Activated naive CD4-positive, alpha-beta T cell treated with anti-CD3 and anti-CD28 coated beads, Interleukin-2, amount 50 U/mL, for 72 hours (primary cell): Measurements from ENCODE around the gene GALNT2. TPM values are rescaled to one million over a fixed set of nuclear protein-coding genes. Genes with fewer than 3 reads are reported as not detected.

Experiments
- ATAC-seq, 2 donors: fragments of 150-1000 bp; cut with Tn5 transposase; 2 replicates each; pipeline ENCODE4 v1.10.0; 2021; ENCODE audit warnings: mild to moderate bottlenecking in 2 of 2, moderate library complexity in 2 of 2
- DNase-seq, 2 donors: peaks; one replicate each; pipeline ENCODE4 v3.0.0; 2021 to 2022; ENCODE audit warnings: low spot score in 2 of 2
- H3K27ac Mint-ChIP-seq, 2 donors: one replicate each; pipeline ENCODE4 v1.8.0; 2022; ENCODE audit warnings: mild to moderate bottlenecking in 2 of 2, mixed read lengths in 2 of 2
- H3K36me3 Mint-ChIP-seq, 2 donors: one replicate each; pipeline ENCODE4 v1.8.0; 2022; ENCODE audit warnings: mixed read lengths in 2 of 2
- H3K9me3 Mint-ChIP-seq, 2 donors: one replicate each; pipeline ENCODE4 v1.8.0; 2022; ENCODE audit warnings: mixed read lengths in 2 of 2
- total RNA-seq, 2 donors: library from RNA; stranded (reverse); gene quantifications; one replicate each; pipeline ENCODE4 v1.2.3, GENCODE V29; 2022

GALNT2 gene
- total RNA-seq, 2 donors from 2014 or later, result 58.9 to 88.0 TPM

- Mint-ChIP-seq H3K27ac (no peak overlapping the region), H3K9me3 (peaks cover 0 to 4% of the 10 kb centered on the region in 2 donors), H3K36me3 (peaks cover 0 to 5% of the 10 kb centered on the region in 2 donors)
- DNase-seq (no peak), ATAC-seq (no peak)
Observed at GRCh38 chr1:230047114-230047865, 19.7 kb upstream of the GALNT2 start.

DNA sequence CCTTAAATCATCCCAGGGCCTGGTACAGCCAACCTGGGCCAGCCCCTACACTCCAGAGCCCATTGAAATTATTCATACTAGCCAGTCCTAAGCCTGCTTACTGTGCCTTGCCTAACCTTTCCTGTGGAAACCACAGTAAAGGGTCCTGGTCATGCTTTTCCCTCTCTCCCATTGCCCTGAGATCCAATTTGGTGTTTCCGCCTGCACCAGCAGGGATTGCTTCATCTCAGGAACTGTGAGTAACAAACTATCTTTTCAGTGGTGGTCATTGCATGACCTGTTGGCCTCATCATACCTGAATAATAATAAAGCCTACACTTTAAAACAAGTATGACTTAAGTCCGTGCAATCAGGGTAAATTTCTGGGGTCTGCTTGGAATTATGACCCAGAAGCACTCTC is 18.7 kb upstream of the GALNT2 start:
- DNase-seq, result no peak
- no peak for ATAC-seq
- Mint-ChIP-seq H3K36me3 (peaks cover 0 to 5% of the 10 kb centered on the region in 2 donors), H3K9me3 (peaks cover 0 to 9% of the 10 kb centered on the region in 2 donors), H3K27ac (no peak overlapping the region)

- ATAC-seq (no peak), DNase-seq (no peak)
- peaks cover 0 to 9% of the 10 kb centered on the region in 2 donors for H3K9me3 Mint-ChIP-seq
- H3K27ac Mint-ChIP-seq, result no peak overlapping the region
- peaks cover 0 to 5% of the 10 kb centered on the region in 2 donors for H3K36me3 Mint-ChIP-seq
Observed at GRCh38 chr1:230048922-230049321, 18.1 kb upstream of the GALNT2 start.

DNA sequence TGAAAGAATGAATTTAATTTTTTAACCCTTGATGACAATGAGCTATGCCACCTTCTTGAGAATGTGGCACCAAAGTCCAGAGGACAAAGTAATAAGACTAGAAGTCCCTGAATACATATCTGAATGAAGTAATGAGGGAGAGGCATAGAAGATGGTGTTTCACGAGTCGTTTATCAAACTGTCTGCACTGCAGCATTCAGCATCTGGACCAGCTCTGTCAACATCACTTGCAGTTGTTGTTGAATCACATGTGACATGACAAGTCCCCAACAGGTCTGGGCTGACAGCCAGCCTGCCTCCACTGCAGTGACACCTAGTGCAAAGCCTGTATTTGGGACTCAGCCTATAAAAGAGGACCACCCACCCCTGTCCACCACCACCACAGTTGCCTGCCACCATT is 17.3 kb upstream of the GALNT2 start:
- ATAC-seq, result no peak
- Mint-ChIP-seq H3K9me3 (peaks cover 0 to 9% of the 10 kb centered on the region in 2 donors), H3K36me3 (peaks cover 0 to 5% of the 10 kb centered on the region in 2 donors), H3K27ac (no peak overlapping the region)
- DNase-seq, result no peak

DNA sequence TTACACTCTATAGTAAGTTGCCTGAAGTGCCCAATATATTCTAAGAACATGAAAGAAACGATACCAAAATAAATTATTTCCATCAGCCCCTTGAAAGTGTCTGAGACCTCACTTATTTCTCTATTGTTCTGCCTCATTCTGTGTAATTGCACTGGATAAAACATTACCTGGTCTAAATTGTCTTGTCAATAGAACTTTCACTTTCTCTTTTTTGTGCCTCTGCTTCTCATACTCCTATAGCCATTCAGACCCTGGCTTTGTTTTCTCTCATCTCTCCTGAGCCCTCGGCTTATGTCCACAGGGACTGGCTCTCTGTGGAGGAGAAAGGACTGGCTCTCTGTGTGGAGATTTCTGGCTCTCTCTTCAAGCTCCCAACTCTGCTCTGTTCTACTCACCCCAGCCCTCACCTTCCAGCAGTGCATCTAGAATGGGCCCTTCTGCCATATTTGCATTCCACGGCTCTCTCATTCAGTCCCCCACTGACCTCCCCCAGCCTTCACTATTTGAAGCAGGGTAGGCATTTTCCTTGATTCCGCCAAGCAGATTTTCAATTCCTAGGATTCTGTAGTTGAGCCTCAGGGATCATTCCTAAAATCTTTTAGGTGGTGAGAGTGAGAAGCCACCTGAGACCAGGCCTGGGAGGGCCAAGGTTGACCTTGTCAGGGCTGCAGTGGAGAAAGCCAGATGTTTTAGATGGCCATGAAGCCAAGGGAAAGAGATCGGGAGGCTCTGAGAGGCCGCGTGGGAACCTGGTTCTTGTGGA is 15.9 kb upstream of the GALNT2 start:
- peaks cover 0 to 9% of the 10 kb centered on the region in 2 donors for H3K9me3 Mint-ChIP-seq
- ATAC-seq (no peak), DNase-seq (no peak)
- H3K27ac Mint-ChIP-seq, result no peak overlapping the region
- peaks cover 0 to 5% of the 10 kb centered on the region in 2 donors for H3K36me3 Mint-ChIP-seq

- Mint-ChIP-seq H3K9me3 (peaks cover 0 to 9% of the 10 kb centered on the region in 2 donors), H3K36me3 (peaks cover 0 to 5% of the 10 kb centered on the region in 2 donors), H3K27ac (peak overlapping the region in 1 of 2 donors; percentile 26)
- no peak for DNase-seq
- no peak for ATAC-seq
Observed at GRCh38 chr1:230052018-230052417, 15.0 kb upstream of the GALNT2 start.

- H3K36me3 Mint-ChIP-seq, result peaks cover 0 to 5% of the 10 kb centered on the region in 2 donors
- no peak overlapping the region for H3K27ac Mint-ChIP-seq
- peaks cover 0 to 9% of the 10 kb centered on the region in 2 donors for H3K9me3 Mint-ChIP-seq
- DNase-seq (no peak), ATAC-seq (no peak)
Observed at GRCh38 chr1:230052665-230053064, 14.4 kb upstream of the GALNT2 start.

GRCh38 chr1:230054092-230054749 is 12.8 kb upstream of the GALNT2 start:
- Mint-ChIP-seq H3K27ac (no peak overlapping the region), H3K9me3 (peaks cover 0 to 9% of the 10 kb centered on the region in 2 donors), H3K36me3 (peaks cover 0 to 5% of the 10 kb centered on the region in 2 donors)
- ATAC-seq, result no peak
- DNase-seq, result no peak

- no peak for DNase-seq
Observed at GRCh38 chr1:230056098-230056497, 10.9 kb upstream of the GALNT2 start.

DNA sequence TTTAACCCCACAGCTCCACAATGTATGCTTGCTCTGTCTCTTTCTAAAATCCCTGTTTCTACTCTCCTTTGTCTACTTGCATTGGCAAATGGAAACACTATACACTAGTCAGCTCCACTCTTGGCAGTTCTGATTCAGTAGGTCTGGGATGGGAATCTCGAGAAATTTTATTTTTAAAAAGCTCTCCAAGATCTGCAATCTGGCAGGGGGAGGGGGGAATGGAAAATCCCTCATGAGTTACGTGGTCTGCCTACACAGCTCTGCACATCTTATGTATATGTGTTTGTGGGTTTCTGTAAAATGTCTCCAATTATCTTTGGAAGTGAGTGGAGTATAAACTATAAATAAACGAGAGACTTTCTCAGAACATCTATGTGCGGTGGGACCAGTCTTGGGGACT is 9.9 kb upstream of the GALNT2 start:
- Mint-ChIP-seq H3K36me3 (no peaks in the 10 kb centered on the region), H3K9me3 (peaks cover 0 to 13% of the 10 kb centered on the region in 2 donors), H3K27ac (no peak overlapping the region)
- DNase-seq (no peak), ATAC-seq (no peak)

More at GRCh38 chr1:230056098-230056497, 10.9 kb upstream of the GALNT2 start:
- Mint-ChIP-seq H3K27ac (no peak overlapping the region), H3K36me3 (peaks cover 0 to 5% of the 10 kb centered on the region in 2 donors), H3K9me3 (peaks cover 0 to 15% of the 10 kb centered on the region in 2 donors)
- ATAC-seq, result no peak

GRCh38 chr1:230057681-230058565 is 9.1 kb upstream of the GALNT2 start:
- H3K9me3 Mint-ChIP-seq, result peaks cover 0 to 14% of the 10 kb centered on the region in 2 donors
- no peak overlapping the region for H3K27ac Mint-ChIP-seq
- DNase-seq, result no peak
- peaks cover 0 to 5% of the 10 kb centered on the region in 2 donors for H3K36me3 Mint-ChIP-seq
- ATAC-seq, result no peak

DNA sequence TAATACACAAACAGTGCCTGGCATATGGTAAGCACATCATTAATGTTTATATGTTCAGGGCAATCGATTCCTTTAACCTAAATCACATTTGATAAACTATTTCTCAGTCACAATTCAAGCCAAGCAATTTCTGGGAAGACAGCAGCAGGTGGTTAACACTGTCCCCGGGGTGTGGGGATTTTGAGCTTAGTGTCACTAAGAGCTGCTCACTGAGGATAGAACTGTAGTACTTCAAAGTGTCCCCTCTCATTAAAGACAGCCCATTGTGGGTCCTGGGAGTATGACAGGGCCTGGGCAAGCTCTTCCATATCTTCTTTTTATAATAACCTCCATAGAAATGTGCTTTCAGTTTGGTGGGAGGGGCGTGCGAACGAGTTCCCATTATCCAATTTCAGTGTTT is 8.4 kb upstream of the GALNT2 start:
- H3K36me3 Mint-ChIP-seq, result peaks cover 0 to 5% of the 10 kb centered on the region in 2 donors
- no peak overlapping the region for H3K27ac Mint-ChIP-seq
- DNase-seq (no peak), ATAC-seq (no peak)
- peaks cover 0 to 18% of the 10 kb centered on the region in 2 donors for H3K9me3 Mint-ChIP-seq

DNA sequence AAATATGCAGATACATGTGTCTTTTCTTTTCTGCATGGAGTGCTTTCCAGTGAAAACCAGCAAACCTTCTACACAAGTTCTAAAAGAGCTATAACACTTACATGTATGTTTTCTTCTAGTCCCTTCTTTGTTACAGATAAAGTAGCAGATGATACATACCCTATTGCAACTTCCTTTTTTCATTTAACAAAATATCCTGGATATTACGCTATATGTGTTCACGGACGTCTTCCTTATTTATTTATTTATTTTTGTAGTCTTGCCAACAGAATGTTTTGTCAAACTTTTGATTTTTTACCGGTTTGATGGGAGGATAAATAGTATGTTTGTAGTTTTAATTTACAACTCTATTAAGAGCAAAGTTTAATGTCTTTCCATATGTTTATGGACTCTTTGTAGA is 5.2 kb upstream of the GALNT2 start:
- no peak for ATAC-seq
- Mint-ChIP-seq H3K9me3 (peaks cover 0 to 28% of the 10 kb centered on the region in 2 donors), H3K27ac (no peak overlapping the region), H3K36me3 (peaks cover 0 to 16% of the 10 kb centered on the region in 2 donors)
- DNase-seq, result no peak

DNA sequence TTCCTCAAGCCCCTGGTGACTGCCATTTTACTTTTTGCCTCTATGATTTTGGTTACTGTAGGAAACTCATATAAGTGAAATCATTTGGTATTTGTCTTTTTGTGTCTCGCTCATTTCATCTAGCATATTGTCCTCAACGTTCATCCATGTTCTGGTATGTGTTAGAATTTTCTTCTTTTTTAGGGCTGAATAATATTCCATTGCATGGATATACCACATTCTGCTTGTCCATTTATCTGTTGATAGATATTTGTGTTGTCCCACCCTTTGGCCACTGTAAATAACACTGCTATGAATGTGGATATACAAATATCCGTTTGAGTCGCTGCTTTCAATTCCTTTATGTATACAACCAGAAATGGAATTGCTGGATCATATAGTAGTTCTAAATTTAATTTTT is 4.5 kb upstream of the GALNT2 start:
- Mint-ChIP-seq H3K9me3 (peaks cover 0 to 28% of the 10 kb centered on the region in 2 donors), H3K27ac (no peak overlapping the region), H3K36me3 (peaks cover 0 to 16% of the 10 kb centered on the region in 2 donors)
- no peak for DNase-seq
- no peak for ATAC-seq

GRCh38 chr1:230064283-230064682 is 2.8 kb upstream of the GALNT2 start:
- no peak for ATAC-seq
- no peak overlapping the region for H3K27ac Mint-ChIP-seq
- peaks cover 0 to 28% of the 10 kb centered on the region in 2 donors for H3K9me3 Mint-ChIP-seq
- DNase-seq, result no peak
- H3K36me3 Mint-ChIP-seq, result peaks cover 13 to 29% of the 10 kb centered on the region in 2 donors

GRCh38 chr1:230065161-230065560 is 1.9 kb upstream of the GALNT2 start:
- DNase-seq (no peak), ATAC-seq (no peak)
- Mint-ChIP-seq H3K27ac (no peak overlapping the region), H3K9me3 (peaks cover 0 to 28% of the 10 kb centered on the region in 2 donors), H3K36me3 (peaks cover 14 to 37% of the 10 kb centered on the region in 2 donors)
